ENCODE measurements around the gene ANKRD45.

Gene ANKRD45

GRCh38 chr1:173572201-173572873 lies 97.3 kb downstream of the ANKRD45 start:
- TF ChIP-seq RAD21 (IDR thresholded peaks at IDR 0.05; ENCODE audit: low read depth) (no peak), ZBTB7A (IDR thresholded peaks at IDR 0.05; ENCODE audit: low read depth) (no peak), YY1 (IDR thresholded peaks at IDR 0.05; ENCODE audit: low read depth) (no peak), USF1 (IDR thresholded peaks at IDR 0.05) (no peak), TEAD4 (IDR thresholded peaks at IDR 0.05) (no peak), CREB1 (IDR thresholded peaks at IDR 0.05; ENCODE audit: low read depth) (no peak)
- TF ChIP-seq, protein P1, sequence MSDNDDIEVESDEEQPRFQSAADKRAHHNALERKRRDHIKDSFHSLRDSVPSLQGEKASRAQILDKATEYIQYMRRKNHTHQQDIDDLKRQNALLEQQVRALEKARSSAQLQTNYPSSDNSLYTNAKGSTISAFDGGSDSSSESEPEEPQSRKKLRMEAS (IDR thresholded peaks at IDR 0.05), result no peak

DNA sequence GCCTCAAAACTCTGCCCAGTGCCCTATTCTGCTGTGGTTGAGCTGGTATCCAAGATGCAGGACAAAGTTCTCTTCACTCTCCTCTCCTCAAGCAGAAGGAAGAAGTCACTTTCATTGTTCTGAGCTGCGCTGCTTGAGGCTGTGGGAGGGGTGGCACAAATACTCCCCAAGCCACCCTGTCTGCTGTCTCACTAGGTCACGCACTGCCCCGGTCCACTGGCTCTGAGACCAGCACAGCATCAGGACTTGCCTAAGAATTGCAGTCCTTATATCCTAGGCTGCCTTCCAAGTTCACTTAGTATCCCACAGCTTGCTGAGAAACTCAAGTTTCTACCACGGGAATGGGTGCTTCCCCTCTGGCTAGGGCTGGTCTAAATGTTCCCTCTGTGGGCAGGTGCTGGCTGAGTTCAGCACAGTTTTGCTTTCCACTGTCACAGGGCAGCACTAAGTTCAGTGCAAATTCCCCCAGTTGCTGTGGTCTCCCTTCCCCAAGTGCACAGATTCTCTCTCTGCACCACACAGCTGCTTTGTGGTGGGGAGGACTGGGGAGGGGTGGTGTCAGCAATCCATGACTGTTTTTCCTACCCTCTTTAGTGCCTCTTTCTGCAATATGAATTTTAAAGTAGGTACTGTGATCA lies 99.2 kb downstream of the ANKRD45 start:
- TF ChIP-seq TCF12 (IDR thresholded peaks at IDR 0.05; ENCODE audit: low read depth) (no peak), FOXM1 (IDR thresholded peaks at IDR 0.05; ENCODE audit: borderline replicate concordance, low read depth) (no peak), CEBPB (IDR thresholded peaks at IDR 0.05) (no peak), TAF1 (IDR thresholded peaks at IDR 0.05; ENCODE audit: low read depth) (no peak), USF1 (IDR thresholded peaks at IDR 0.05) (no peak), CREB1 (IDR thresholded peaks at IDR 0.05; ENCODE audit: low read depth) (no peak), RAD21 (IDR thresholded peaks at IDR 0.05; ENCODE audit: low read depth) (no peak), EP300 (IDR thresholded peaks at IDR 0.05; ENCODE audit: borderline replicate concordance) (no peak)
- TF ChIP-seq, protein P1 (IDR thresholded peaks at IDR 0.05), result no peak

GRCh38 chr1:173568483-173568882 lies 101.2 kb downstream of the ANKRD45 start:
- TF ChIP-seq USF1 (IDR thresholded peaks at IDR 0.05), result no peak
- TF ChIP-seq REST (IDR thresholded peaks at IDR 0.05; ENCODE audit: low read depth), result no peak
- no peak for TF ChIP-seq TCF12 (IDR thresholded peaks at IDR 0.05; ENCODE audit: low read depth)
- TF ChIP-seq, protein P1 (IDR thresholded peaks at IDR 0.05), result no peak
- TF ChIP-seq TAF1 (IDR thresholded peaks at IDR 0.05; ENCODE audit: low read depth), result no peak
- TF ChIP-seq TEAD4 (IDR thresholded peaks at IDR 0.05), result no peak
- no peak for TF ChIP-seq CREB1 (IDR thresholded peaks at IDR 0.05; ENCODE audit: low read depth)
- TF ChIP-seq ZBTB7A (IDR thresholded peaks at IDR 0.05; ENCODE audit: low read depth), result no peak
- no peak for TF ChIP-seq EP300 (IDR thresholded peaks at IDR 0.05; ENCODE audit: borderline replicate concordance)
- no peak for TF ChIP-seq CEBPB (IDR thresholded peaks at IDR 0.05)
- no peak for TF ChIP-seq FOXM1 (IDR thresholded peaks at IDR 0.05; ENCODE audit: borderline replicate concordance, low read depth)
- TF ChIP-seq RAD21 (IDR thresholded peaks at IDR 0.05; ENCODE audit: low read depth), result no peak
- TF ChIP-seq EGR1 (IDR thresholded peaks at IDR 0.05), result no peak
- no peak for TF ChIP-seq NFIC (IDR thresholded peaks at IDR 0.05)
- no peak for TF ChIP-seq YY1 (IDR thresholded peaks at IDR 0.05; ENCODE audit: low read depth)

- 0 out of 2 replicates have a peak, but pooled peaks have one; percentile 10 for TF ChIP-seq RAD21 (IDR thresholded peaks at IDR 0.05; ENCODE audit: low read depth)
- no peak for TF ChIP-seq NFIC (IDR thresholded peaks at IDR 0.05)
Measured at GRCh38 chr1:173562813-173563212, 106.8 kb downstream of the ANKRD45 start.

DNA sequence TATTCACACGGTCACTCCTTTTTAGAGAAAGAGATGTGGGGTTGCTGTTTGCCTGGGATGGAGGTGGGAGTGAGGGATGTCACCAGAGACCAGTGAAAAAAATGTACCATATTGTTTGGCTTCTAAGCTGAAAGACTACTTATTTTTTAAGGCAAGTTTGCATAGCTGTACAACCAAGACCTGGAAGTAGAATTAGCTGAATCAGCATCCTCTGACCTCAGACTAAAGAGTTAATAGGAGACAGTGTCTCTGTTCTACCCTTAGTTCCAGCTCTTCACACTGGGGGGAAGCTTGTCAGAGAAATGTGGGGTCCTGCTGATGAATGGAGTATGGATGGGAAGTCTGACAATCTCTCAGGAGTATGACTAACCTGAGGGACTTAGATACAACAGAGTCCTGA lies 108.4 kb downstream of the ANKRD45 start:
- no peak for TF ChIP-seq RAD21 (IDR thresholded peaks at IDR 0.05; ENCODE audit: low read depth)
- no peak for TF ChIP-seq CEBPB (IDR thresholded peaks at IDR 0.05)
- TF ChIP-seq EP300 (IDR thresholded peaks at IDR 0.05; ENCODE audit: borderline replicate concordance), result no peak
- no peak for TF ChIP-seq CREB1 (IDR thresholded peaks at IDR 0.05; ENCODE audit: low read depth)
- no peak for TF ChIP-seq NFIC (IDR thresholded peaks at IDR 0.05)
- no peak for TF ChIP-seq REST (IDR thresholded peaks at IDR 0.05; ENCODE audit: low read depth)
- TF ChIP-seq TEAD4 (IDR thresholded peaks at IDR 0.05), result no peak
- no peak for TF ChIP-seq ZBTB7A (IDR thresholded peaks at IDR 0.05; ENCODE audit: low read depth)
- TF ChIP-seq EGR1 (IDR thresholded peaks at IDR 0.05), result no peak
- TF ChIP-seq TCF12 (IDR thresholded peaks at IDR 0.05; ENCODE audit: low read depth), result no peak
- no peak for TF ChIP-seq YY1 (IDR thresholded peaks at IDR 0.05; ENCODE audit: low read depth)
- TF ChIP-seq, protein P1 (IDR thresholded peaks at IDR 0.05), result no peak
- TF ChIP-seq USF1 (IDR thresholded peaks at IDR 0.05), result no peak
- TF ChIP-seq FOXM1 (IDR thresholded peaks at IDR 0.05; ENCODE audit: borderline replicate concordance, low read depth), result no peak
- no peak for TF ChIP-seq TAF1 (IDR thresholded peaks at IDR 0.05; ENCODE audit: low read depth)
